ENCODE results near the gene PDCD7.
A peak's percentile ranks its signal among the peaks of the same experiment; 100 is the strongest.
"Not testable (repeated sequence)": the region's sequence is repeated elsewhere in the genome, so short reads cannot be mapped to it uniquely, and the experiment has no call there.

Gene PDCD7

GRCh38 chr15:65133548-65134200, at the start of gene PDCD7:
Gene PDCD7 (minus strand): TSS chr15:65133808. CDS start chr15:65133781, 27 bp downstream.
- DNase-seq, result peak; percentile 77

DNA sequence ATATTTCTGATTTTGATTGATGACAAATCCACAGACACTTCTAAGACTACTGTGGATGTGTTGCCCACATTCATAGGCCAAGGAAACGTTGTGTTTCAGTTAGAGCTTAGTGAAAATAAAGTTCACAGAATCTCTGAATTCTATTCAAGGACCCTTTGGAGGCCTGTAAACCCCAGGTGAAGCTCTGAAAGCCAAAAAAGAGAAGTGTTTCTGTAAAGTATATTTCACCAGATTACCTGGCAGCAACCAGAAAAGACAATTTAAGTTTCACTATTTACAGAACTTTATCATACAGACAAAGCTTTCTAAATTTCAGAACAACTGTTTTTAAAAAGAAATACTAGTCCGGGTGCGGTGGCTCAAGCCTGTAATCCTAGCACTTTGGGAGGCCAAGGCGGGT, 48.9 kb upstream of the PDCD7 start:
- no peak for DNase-seq

DNA sequence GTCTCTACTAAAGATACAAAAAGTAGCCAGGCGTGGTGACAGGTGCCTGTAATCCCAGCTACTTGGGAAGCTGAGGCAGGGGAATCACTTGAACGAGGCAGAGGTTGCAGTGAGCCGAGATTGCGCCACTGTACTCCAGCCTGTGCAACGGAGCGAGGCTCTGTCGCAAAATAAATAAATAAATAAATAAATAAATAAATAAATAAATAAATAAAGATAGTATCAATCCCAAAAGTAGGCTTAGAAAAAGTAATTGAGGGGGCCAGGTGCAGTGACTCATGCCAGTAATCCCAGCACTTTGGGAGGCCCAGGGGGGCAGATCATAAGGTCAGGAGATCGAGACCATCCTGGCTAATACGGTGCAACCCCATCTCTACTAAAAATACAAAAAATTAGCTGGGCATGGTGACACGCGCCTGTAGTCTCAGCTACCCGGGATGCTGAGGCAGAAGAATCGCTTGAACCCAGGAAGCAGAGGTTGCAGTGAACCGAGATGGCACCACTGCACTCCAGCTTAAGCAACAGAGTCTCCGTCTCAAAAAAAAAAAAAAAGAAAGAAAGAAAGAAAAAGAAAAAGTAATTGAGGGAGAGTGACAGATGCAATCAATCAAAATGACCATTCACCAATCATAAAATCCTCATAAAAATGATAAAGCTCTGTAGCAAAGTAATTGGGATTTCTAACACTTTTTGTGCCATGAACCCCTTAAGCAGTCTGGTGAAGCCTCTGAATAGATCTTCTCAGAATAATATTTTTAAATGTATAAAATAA, 48.2 kb upstream of the PDCD7 start:
- DNase-seq, result not testable (repeated sequence)

GRCh38 chr15:65180167-65180566, 46.6 kb upstream of the PDCD7 start:
- DNase-seq, result no peak

DNA sequence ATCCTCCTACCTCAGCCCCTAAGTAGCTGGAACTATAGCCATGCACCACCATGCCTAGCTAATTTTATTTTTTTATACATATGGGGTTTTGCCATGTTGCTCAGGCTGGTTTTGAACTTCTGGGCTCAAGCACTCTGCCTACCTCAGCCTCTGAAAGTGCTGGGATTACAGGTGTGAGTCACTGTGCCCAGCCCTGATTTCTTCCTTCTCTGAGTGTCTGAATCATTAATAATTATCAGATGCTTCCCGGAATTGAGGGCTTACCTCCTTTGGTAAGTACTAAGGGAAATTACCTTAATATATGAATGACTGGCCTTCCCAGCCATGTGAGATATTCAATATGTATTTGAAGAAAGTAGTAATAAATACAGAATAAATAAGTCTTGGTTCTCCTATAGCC, 44.3 kb upstream of the PDCD7 start:
- no peak for DNase-seq

GRCh38 chr15:65176056-65176455, 42.4 kb upstream of the PDCD7 start:
- no peak for DNase-seq

DNA sequence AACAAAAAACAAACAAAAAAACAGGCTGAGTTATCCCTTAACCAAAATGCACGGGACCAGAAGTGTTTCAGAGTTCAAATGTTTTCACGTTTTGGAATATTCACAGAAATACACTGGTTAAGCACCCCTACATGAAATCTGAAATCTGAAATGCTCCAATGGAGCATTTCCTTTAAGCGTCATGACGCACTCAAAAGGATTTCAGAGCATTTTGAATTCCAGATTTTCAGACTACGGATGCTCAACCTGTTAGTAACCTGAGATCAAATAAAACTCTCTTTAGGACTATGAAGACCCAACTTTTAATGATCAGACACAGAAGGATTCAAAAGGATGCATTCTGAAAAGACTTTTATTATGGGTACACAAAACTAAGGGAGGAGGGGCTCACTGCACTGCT, 41.9 kb upstream of the PDCD7 start:
- DNase-seq, result no peak

- no peak for DNase-seq
Observed at GRCh38 chr15:65174509-65174908, 40.9 kb upstream of the PDCD7 start.

GRCh38 chr15:65172531-65172930, 38.9 kb upstream of the PDCD7 start:
- no peak for DNase-seq

DNA sequence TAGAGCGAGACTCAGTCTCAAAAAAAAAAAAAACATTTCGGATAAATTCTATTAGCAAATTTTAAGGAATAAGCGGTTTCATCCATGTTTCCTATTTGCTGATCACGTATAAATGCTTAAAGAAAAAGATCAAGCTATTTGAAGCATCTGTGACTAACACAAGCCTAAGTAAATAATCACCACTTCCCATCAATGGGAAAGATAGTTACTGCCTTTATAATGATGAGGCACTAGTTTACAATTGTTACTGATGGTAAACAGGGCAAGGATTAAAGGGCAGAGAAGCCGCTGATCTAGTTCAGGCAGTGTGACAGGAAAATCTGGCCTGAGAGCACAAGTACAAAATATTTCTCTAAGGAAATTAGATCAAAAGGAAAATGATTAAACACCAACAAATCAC, 37.8 kb upstream of the PDCD7 start:
- DNase-seq, result no peak

- no peak for DNase-seq
Observed at GRCh38 chr15:65165875-65166274, 32.3 kb upstream of the PDCD7 start.

DNA sequence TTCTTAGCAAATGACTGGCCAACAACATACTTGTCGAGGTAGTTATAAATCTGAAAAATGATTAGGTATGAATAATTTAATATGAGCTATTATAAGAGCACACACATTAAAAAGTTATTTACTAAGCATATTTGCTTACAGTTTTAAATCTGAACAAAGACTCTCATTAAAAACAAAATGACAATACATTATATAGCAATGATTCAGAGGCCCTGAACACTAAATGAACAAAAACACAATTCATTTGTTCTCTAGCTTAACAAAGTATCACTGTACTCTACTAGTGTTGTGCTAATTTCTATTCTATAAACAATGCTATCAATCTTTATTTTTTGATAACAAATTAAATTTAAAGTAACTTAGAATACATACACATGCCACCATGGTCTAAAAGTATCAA, 30.5 kb upstream of the PDCD7 start:
- DNase-seq, result no peak

DNA sequence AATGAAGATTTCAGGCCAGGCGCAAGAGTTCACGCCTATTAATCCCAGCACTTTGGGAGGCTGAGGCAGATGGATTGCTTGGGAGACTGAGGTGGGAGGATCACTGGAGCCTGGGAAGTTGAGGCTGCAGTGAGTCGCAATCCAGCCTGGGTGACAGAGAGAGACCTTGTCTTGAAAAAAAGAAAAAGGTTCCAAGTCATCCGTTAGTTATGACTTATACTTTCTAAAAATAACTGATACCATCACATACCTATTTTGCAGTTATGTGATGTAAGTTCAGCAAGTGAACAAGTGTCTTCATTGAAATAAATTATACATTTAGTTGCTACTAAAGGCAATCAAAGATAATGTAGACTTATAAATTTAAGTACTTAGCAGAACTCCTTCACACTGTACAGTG, 29.4 kb upstream of the PDCD7 start:
- DNase-seq, result no peak

DNA sequence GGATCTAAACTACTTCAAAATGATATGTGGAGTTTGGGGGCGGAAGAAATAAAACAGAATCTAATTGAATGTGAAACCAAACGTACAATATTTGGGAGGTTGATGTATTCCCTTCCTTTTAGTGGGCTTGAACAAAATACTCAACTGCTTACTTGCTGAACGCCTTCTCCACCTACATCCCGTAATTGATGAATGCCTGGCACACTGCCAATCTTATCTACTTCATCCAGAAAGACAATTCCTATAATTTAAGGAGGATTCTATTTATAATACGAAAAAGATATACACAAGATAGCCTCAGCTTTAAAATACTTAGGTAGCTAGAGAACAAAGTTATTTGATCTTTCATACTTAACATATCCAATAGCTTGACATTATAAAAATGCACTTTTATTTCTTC, 23.1 kb upstream of the PDCD7 start:
- no peak for DNase-seq

DNA sequence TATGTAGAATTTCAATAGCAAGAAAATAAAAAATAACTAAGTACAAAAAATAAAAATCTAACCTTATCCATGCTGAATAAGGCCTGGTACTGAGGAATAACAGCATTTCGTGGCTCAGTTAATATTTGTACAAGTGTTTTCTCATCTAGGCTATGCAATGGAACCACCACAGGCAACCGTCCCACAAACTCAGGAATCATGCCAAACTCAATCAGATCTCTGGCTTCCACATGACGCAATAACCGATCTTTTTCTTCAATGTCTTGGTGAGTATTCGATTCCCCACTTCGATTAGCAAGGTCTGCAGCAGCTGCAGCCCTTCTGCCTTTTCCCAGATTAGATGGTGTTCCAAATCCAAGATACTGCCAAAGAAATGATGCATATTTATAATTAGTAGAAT, 21.1 kb upstream of the PDCD7 start:
- no peak for DNase-seq

DNA sequence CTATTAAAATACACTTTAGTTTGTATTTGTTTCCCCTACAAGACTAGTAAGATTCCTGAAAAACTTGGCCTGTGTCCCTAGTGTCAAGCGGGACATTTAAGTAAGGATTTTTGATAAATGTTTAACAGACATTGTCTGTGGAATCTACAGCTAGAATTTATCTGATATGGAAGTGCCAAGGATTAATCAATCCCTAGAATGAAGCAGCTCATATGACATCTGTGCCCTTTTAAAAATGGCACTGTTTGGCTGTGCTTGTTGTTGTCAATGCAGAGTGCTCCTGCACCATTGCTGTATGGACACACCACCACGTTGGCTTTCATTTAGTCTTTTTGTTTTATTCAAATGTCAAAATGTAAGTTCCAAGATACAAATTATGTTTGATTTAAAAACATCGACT, 14.3 kb upstream of the PDCD7 start:
- no peak for DNase-seq

DNA sequence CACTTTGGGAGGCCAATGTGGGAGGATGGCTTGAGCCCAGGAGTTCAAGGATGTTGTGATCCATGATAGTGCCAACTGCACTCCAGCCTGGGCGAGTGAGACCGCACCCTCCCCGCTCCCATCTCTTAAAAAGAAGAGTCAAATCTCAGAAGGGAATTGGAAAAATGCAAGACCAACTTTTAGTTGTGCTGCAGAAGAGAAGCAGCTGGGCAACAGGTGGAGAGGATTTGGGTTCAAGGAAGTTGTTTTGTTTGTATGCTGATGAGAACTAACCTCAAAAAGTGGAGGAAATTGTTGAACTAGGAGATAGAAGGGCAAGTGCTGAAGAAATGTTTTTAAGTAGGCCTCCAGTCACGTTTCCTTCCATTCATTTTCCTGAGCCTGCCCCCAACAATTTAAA, 12.8 kb upstream of the PDCD7 start:
- no peak for DNase-seq

GRCh38 chr15:65138631-65139030, 5.0 kb upstream of the PDCD7 start:
- not testable (repeated sequence) for DNase-seq

- not testable (repeated sequence) for DNase-seq
Observed at GRCh38 chr15:65137893-65138292, 4.3 kb upstream of the PDCD7 start.

DNA sequence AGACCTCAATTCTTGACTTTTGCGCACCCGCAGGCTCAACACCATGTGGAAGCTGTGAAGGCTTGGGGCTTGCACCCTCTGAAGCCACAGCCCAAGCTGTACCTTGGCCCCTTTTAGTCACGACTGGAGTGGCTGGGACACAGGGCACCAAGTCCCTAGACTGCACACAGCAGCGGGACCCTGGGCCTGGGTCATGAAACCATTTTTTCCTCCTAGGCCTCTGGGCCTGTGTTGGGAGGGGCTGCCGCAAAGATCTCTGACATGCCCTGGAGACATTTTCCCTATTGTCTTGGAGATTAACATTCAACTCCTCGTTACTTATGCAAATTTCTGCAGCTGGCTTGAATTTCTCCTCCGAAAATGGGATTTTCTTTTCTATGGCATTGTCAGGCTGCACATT, 3.5 kb upstream of the PDCD7 start:
- DNase-seq, result not testable (repeated sequence)

DNA sequence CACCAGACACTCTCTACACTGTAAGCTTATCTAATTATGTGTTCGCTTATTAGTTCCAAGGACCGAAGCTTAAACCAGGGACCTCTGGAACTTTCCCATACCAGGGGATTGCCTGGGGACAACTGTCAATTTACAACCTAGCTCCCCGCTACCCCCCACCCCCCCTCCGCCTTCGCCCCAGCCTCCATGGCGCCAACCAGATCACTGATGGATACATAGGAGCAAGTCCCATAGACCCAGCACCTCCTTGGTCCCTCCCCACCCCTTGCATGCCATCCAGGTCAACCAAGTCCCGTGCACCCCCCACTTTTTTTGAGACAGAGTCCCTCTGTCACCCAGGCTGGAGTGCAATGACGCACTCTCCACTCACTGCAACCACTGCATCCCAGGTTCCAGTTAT, 930 bp upstream of the PDCD7 start:
- no peak for DNase-seq

GRCh38 chr15:65132878-65133547, 595 bp downstream of the PDCD7 start:
- peak; percentile 34 for DNase-seq

DNA sequence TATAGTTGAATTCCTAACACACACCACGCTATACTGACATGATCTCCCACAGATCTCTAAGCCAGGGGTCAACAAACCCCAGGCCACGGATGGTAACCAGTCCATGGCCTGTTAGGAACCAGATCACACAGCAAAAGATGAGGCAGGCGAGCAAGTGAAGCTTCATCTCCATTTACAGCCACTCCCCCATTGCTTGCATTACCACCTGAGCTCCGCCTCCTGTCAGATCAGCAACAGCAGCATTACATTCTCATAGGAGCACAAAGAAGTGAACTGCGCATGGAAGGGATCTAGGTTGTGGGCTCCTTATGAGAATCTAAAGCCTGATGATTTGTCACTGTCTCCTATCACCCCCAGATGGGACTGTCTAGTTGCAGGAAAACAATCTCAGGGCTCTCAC, 2.7 kb downstream of the PDCD7 start:
- DNase-seq, result no peak

DNA sequence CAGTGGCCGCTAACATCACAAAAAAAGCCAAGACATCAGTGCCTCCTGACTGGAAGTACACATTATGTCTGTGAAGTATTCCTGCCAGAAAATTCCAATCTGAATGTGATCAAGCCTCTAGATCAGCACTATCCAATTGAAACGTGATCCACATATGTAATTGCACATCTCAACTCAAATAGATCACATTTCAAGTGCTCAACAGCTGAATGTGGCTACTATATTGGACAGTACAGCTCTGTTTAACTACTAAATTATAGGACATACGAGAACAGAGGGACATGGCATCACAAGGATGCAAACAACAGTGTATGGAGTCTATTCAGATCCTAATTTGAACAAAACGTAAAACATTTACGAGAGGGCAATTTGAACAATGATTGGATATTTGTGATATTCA, 18.1 kb downstream of the PDCD7 start:
- DNase-seq, result no peak
